Choroid plexus epithelial cell (primary cell): ENCODE data around the gene PARD3B.

ENCODE experiments used
- DNase-seq: peaks from one replicate; pipeline ENCODE4 v3.0.0-alpha.2; 2010; ENCODE audit warnings: low read depth
- H3K4me3 ChIP-seq: 2 replicates; pipeline ENCODE4 v1.5.1; 2011; ENCODE audit warnings: low read depth, mild to moderate bottlenecking, control low read depth, low read length, moderate library complexity
- TF ChIP-seq, protein P1 (sequence below): conservative IDR thresholded peaks from 2 replicates; pipeline ENCODE4 v1.5.1; 2011; ENCODE audit warnings: low read depth, mild to moderate bottlenecking, control low read depth, inconsistent platforms, low read length, moderate library complexity

The PARD3B gene

DNA sequence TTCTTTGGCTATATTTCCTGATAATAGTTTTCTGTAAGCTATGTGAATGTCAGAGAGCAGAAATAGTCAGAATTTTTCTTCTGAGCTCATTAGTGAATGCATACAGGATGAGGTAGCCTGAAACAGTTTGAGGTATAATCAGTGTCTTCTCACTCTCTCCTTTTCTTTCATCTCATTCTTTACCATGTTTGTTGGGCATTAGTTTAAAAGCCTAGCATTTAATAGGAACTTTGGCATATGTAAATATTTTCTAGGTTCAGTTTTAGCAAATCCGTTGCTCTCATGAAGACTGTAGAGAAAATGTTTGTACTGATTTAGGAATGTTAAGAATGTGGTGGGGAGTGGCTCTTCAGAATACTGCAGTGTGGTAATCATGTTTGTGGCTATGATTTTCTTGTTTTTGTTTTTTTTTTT is 119.4 kb downstream of the PARD3B start:
- no peak overlapping the region for H3K4me3 ChIP-seq
- DNase-seq = peak; percentile 83
- TF ChIP-seq, protein P1, sequence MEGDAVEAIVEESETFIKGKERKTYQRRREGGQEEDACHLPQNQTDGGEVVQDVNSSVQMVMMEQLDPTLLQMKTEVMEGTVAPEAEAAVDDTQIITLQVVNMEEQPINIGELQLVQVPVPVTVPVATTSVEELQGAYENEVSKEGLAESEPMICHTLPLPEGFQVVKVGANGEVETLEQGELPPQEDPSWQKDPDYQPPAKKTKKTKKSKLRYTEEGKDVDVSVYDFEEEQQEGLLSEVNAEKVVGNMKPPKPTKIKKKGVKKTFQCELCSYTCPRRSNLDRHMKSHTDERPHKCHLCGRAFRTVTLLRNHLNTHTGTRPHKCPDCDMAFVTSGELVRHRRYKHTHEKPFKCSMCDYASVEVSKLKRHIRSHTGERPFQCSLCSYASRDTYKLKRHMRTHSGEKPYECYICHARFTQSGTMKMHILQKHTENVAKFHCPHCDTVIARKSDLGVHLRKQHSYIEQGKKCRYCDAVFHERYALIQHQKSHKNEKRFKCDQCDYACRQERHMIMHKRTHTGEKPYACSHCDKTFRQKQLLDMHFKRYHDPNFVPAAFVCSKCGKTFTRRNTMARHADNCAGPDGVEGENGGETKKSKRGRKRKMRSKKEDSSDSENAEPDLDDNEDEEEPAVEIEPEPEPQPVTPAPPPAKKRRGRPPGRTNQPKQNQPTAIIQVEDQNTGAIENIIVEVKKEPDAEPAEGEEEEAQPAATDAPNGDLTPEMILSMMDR = no peak

DNA sequence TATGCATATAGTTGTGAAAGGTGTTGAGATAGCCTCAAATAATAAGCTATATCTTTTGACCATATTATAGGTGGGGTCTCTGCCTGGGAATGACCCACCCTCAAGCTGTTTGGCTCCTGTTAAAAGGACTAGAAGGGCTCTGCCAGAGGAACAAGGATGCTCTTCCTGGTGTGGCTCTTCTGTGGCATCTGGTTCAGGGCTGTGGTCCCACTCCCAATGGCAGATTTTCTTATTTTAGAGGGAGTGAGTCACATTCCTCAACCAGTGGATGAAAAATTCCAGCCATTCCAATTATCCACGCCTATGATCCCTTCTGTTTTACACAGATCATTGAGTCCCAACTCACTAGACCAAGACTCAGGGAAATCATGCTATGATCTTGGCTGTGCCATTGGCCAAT is 119.9 kb downstream of the PARD3B start:
- no peak overlapping the region for H3K4me3 ChIP-seq
- TF ChIP-seq, protein P1 = no peak
- peak; percentile 62 for DNase-seq

DNA sequence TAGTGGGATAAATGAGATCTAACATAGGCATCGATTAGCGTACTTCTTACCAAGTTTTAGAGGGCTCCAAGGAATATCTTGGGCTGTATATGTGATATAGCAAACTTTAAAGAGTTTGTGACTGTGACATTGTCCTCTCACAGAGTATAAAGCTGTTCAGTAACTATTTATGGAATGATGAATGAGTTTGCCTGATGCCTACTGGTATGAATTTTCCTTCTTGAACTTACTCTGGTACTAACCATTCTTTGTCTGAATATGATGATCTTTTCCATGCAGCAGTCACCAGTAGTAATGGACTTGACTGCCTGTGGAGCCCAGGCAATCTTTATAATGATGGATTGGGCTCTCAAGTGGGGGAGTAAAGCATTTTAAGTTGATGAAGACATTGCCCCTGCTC is 120.5 kb downstream of the PARD3B start:
- H3K4me3 ChIP-seq = no peak overlapping the region
- TF ChIP-seq, protein P1 = no peak
- DNase-seq = no peak

DNA sequence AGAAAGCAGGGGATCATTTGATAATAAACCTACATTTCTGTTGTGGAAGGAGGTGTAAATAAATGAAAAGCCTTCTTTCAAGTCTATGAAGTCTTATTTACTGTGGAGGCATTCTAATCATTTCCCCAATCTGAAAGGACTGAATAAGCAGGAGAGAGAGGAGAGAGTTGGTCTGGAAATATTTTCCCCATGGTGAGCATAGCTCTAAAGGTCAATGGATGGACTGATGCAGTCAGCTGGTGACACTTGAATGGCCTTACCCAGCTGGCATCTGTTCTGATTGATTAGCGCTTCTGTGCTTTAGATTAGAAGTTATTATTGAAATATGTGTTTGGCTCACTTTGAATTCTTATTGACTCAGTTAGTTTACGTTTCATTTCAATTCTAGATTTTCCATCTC is 122.7 kb downstream of the PARD3B start:
- no peak overlapping the region for H3K4me3 ChIP-seq
- no peak for DNase-seq
- TF ChIP-seq, protein P1 = no peak

DNA sequence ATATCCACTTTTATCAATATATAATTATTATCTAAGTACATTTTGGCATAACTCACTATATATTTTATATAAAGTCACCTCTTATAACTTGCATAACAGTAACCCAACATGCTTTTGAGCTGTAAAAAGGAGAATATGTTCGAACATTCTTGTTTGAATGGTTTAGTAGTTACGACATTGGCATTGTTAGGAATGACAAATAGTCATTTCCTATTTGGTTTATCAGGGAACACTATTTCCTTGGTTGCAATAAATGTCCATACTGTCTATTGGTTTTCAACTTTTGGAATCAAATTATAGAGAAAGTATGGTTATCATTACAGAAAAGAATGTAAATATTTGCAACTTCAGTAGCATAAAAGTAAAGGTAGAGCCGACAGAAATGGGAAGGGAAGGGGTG is 124.1 kb downstream of the PARD3B start:
- DNase-seq = peak; percentile 47
- H3K4me3 ChIP-seq = no peak overlapping the region
- TF ChIP-seq, protein P1 = no peak

DNA sequence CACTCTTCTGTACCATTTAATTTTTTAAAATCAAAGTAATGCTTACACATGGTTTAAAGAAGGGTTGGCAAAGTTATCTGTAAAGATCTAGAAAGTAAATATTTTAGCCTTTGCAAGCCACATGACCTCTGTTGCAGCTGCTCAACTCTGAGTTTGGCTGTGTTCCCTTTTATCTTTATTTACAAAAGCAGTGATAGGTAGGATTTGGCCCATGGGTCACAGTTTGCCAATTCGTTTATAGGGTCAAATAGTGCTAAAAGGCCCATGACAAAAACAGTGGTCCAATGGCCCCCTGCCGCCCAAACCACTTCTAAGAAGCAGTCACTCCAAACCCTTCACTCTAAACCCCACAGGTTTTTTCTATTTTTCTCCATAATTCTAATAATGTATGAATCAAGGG is 124.8 kb downstream of the PARD3B start:
- TF ChIP-seq, protein P1 = no peak
- DNase-seq = peak; percentile 55
- no peak overlapping the region for H3K4me3 ChIP-seq

DNA sequence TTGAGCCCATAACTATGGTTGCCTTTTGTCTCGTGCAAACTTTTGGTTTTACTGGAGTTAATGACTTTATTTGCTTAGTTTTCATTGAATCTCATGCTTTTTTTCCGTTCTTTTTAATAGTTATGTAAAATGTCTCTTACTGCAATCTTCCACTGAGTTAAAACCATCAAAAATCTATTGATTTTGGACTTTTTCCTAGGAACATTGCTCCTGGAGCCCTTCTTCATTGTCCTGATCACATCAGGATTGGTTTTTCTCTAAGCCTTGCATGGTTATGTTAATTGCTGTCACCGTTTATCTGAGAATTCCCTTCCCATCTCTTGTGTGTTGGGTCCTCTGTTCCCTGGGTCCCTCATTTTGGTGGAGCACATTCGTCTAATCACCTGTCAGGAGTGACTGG is 125.5 kb downstream of the PARD3B start:
- TF ChIP-seq, protein P1 = no peak
- DNase-seq = no peak
- no peak overlapping the region for H3K4me3 ChIP-seq
